ENCODE measurements around the gene TGFA.

DNA sequence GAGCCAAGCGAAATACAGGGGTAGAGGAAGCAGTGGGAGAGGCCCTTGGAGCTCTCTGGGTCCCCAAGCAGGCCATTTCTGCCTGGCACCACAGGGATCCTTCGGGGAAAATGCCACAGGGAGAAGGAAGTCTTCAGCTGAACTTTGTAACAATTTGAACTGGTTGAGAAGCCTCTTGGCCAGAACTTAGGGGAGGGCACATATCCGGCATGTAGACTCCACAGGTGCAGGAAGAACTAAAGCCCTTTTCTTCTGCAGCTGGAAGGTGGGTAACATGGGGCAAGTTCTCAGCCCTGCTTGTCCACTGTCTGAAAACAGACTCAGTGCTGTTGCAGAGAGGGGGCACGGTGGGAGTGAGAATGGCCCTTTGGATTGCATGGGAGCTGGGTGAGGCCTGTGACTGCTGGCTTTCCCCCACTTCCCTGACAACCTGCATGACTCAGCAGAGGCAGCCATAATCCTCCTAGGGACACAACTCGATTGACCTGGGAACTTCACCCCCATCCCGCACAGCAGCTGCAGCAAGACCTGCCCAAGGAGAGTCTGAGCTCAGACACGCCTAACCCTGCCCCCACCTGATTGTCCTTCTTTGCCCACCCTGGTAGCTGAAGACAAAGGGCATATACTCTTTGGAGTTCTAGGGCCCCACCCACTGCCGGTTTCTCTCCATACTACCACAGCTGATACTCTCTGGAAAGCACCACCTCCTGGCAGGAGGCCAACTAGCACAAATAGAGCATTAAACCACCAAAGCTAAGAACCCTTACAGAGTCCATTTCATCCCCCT lies 150.2 kb downstream of the TGFA start:
- TF ChIP-seq SIN3A (IDR thresholded peaks at IDR 0.05; ENCODE audit: borderline replicate concordance, insufficient read depth, low read length) (no peak), POLR2AphosphoS5 (IDR thresholded peaks at IDR 0.05; ENCODE audit: low read depth, low read length) (no peak)
- TF ChIP-seq, protein P1, sequence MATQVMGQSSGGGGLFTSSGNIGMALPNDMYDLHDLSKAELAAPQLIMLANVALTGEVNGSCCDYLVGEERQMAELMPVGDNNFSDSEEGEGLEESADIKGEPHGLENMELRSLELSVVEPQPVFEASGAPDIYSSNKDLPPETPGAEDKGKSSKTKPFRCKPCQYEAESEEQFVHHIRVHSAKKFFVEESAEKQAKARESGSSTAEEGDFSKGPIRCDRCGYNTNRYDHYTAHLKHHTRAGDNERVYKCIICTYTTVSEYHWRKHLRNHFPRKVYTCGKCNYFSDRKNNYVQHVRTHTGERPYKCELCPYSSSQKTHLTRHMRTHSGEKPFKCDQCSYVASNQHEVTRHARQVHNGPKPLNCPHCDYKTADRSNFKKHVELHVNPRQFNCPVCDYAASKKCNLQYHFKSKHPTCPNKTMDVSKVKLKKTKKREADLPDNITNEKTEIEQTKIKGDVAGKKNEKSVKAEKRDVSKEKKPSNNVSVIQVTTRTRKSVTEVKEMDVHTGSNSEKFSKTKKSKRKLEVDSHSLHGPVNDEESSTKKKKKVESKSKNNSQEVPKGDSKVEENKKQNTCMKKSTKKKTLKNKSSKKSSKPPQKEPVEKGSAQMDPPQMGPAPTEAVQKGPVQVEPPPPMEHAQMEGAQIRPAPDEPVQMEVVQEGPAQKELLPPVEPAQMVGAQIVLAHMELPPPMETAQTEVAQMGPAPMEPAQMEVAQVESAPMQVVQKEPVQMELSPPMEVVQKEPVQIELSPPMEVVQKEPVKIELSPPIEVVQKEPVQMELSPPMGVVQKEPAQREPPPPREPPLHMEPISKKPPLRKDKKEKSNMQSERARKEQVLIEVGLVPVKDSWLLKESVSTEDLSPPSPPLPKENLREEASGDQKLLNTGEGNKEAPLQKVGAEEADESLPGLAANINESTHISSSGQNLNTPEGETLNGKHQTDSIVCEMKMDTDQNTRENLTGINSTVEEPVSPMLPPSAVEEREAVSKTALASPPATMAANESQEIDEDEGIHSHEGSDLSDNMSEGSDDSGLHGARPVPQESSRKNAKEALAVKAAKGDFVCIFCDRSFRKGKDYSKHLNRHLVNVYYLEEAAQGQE (IDR thresholded peaks at IDR 0.05; ENCODE audit: insufficient read depth in 1 of 2, low read depth in 2 of 2, low read length in 2 of 2) = no peak

All from PFSK-1 (cell line).